Medulla oblongata (tissue), 1 donor: ENCODE measurements around the gene APOA5.
"Not testable (repeated sequence)": the region's sequence is repeated elsewhere in the genome, so short reads cannot be mapped to it uniquely, and the experiment has no call there.

Experiments used
- DNase-seq: peaks from one replicate; pipeline ENCODE4 v3.0.0-alpha.2; 2015; ENCODE audit errors: extremely low spot score

APOA5 gene

GRCh38 chr11:116828632-116829524 is 37.2 kb upstream of the APOA5 start:
- DNase-seq = no peak

- no peak for DNase-seq
Measured at GRCh38 chr11:116827461-116827860, 35.8 kb upstream of the APOA5 start.

- DNase-seq = no peak
Measured at GRCh38 chr11:116826751-116827431, 35.2 kb upstream of the APOA5 start.

GRCh38 chr11:116825854-116826750 is 34.4 kb upstream of the APOA5 start:
- no peak for DNase-seq

GRCh38 chr11:116825434-116825833 is 33.8 kb upstream of the APOA5 start:
- DNase-seq = no peak

GRCh38 chr11:116823031-116823843 is 31.6 kb upstream of the APOA5 start, which contains the start of gene APOA4:
APOA4 (minus strand) TSS chr11:116823304; CDS start chr11:116823191, 113 bp downstream.
- DNase-seq = no peak

- DNase-seq = no peak
Measured at GRCh38 chr11:116822575-116822974, 30.9 kb upstream of the APOA5 start.

GRCh38 chr11:116821050-116821918 is 29.6 kb upstream of the APOA5 start:
- no peak for DNase-seq

- no peak for DNase-seq
Measured at GRCh38 chr11:116819049-116819448, 27.4 kb upstream of the APOA5 start.

- DNase-seq = no peak
Measured at GRCh38 chr11:116814502-116814901, 22.8 kb upstream of the APOA5 start.

- DNase-seq = no peak
Measured at GRCh38 chr11:116813781-116814471, 22.2 kb upstream of the APOA5 start.

GRCh38 chr11:116813170-116813569 is 21.5 kb upstream of the APOA5 start:
- DNase-seq = no peak

- DNase-seq = no peak
Measured at GRCh38 chr11:116812109-116812508, 20.4 kb upstream of the APOA5 start.

- no peak for DNase-seq
Measured at GRCh38 chr11:116811194-116811593, 19.5 kb upstream of the APOA5 start.

- no peak for DNase-seq
Measured at GRCh38 chr11:116808262-116809175, 16.8 kb upstream of the APOA5 start.

- no peak for DNase-seq
Measured at GRCh38 chr11:116807601-116808261, 16.1 kb upstream of the APOA5 start.

GRCh38 chr11:116804001-116804400 is 12.3 kb upstream of the APOA5 start:
- no peak for DNase-seq

- DNase-seq = not testable (repeated sequence)
Measured at GRCh38 chr11:116801662-116802061, 10.0 kb upstream of the APOA5 start.
